ENCODE measurements around the gene TCIRG1.
A peak's percentile ranks its signal among the peaks of the same experiment; 100 is the strongest.

The TCIRG1 gene

GRCh38 chr11:68032997-68033707 lies 5.7 kb upstream of the TCIRG1 start:
- H3K4me3 ChIP-seq (ENCODE audit: low read depth, low read length), result no peak overlapping the region
- no peak for DNase-seq (ENCODE audit: low read depth)

- no peak overlapping the region for H3K4me3 ChIP-seq (ENCODE audit: low read depth, low read length)
- no peak for DNase-seq (ENCODE audit: low read depth)
Measured at GRCh38 chr11:68033708-68034045, 5.1 kb upstream of the TCIRG1 start.

GRCh38 chr11:68035266-68035876 lies 3.5 kb upstream of the TCIRG1 start:
- no peak overlapping the region for H3K4me3 ChIP-seq (ENCODE audit: low read depth, low read length)
- DNase-seq (ENCODE audit: low read depth), result no peak

GRCh38 chr11:68036141-68036716 lies 2.6 kb upstream of the TCIRG1 start:
- DNase-seq (ENCODE audit: low read depth), result no peak
- H3K4me3 ChIP-seq (ENCODE audit: low read depth, low read length), result no peak overlapping the region

- no peak for DNase-seq (ENCODE audit: low read depth)
- H3K4me3 ChIP-seq (ENCODE audit: low read depth, low read length), result no peak overlapping the region
Measured at GRCh38 chr11:68036717-68037239, 2.0 kb upstream of the TCIRG1 start.

- no peak overlapping the region for H3K4me3 ChIP-seq (ENCODE audit: low read depth, low read length)
- no peak for DNase-seq (ENCODE audit: low read depth)
Measured at GRCh38 chr11:68037411-68038225, 1.2 kb upstream of the TCIRG1 start.

- peak overlapping the region; percentile 72 for H3K4me3 ChIP-seq (ENCODE audit: low read depth, low read length)
- DNase-seq (ENCODE audit: low read depth), result no peak
Measured at GRCh38 chr11:68038226-68038717, 553 bp upstream of the TCIRG1 start.

GRCh38 chr11:68039526-68040086 lies 781 bp downstream of the TCIRG1 start:
- DNase-seq (ENCODE audit: low read depth), result no peak
- peak overlapping the region; percentile 72 for H3K4me3 ChIP-seq (ENCODE audit: low read depth, low read length)

- DNase-seq (ENCODE audit: low read depth), result peak; percentile 38
- peak overlapping the region; percentile 72 for H3K4me3 ChIP-seq (ENCODE audit: low read depth, low read length)
Measured at GRCh38 chr11:68040101-68040956, 1.5 kb downstream of the TCIRG1 start.

- H3K4me3 ChIP-seq (ENCODE audit: low read depth, low read length), result peak overlapping the region; percentile 72
- no peak for DNase-seq (ENCODE audit: low read depth)
Measured at GRCh38 chr11:68040957-68041591, 2.2 kb downstream of the TCIRG1 start.

GRCh38 chr11:68041617-68042218 lies 2.9 kb downstream of the TCIRG1 start:
- H3K4me3 ChIP-seq (ENCODE audit: low read depth, low read length), result no peak overlapping the region
- no peak for DNase-seq (ENCODE audit: low read depth)

- H3K4me3 ChIP-seq (ENCODE audit: low read depth, low read length), result no peak overlapping the region
- DNase-seq (ENCODE audit: low read depth), result no peak
Measured at GRCh38 chr11:68042219-68043028, 3.6 kb downstream of the TCIRG1 start.

GRCh38 chr11:68043029-68043348 lies 4.2 kb downstream of the TCIRG1 start:
- H3K4me3 ChIP-seq (ENCODE audit: low read depth, low read length), result no peak overlapping the region
- no peak for DNase-seq (ENCODE audit: low read depth)

GRCh38 chr11:68043349-68044144 lies 4.7 kb downstream of the TCIRG1 start:
- H3K4me3 ChIP-seq (ENCODE audit: low read depth, low read length), result no peak overlapping the region
- DNase-seq (ENCODE audit: low read depth), result peak; percentile 56

- no peak for DNase-seq (ENCODE audit: low read depth)
- no peak overlapping the region for H3K4me3 ChIP-seq (ENCODE audit: low read depth, low read length)
Measured at GRCh38 chr11:68044145-68044813, 5.5 kb downstream of the TCIRG1 start.

- DNase-seq (ENCODE audit: low read depth), result no peak
- no peak overlapping the region for H3K4me3 ChIP-seq (ENCODE audit: low read depth, low read length)
Measured at GRCh38 chr11:68044898-68045351, 6.1 kb downstream of the TCIRG1 start.

All from skeletal muscle cell (primary cell).